CD4-positive, alpha-beta T cell treated with Interleukin-12 subunit alpha and Interleukin-12 subunit beta, for 1 hour (primary cell): Measurements from ENCODE around the gene NTNG2.

Experiments
- DNase-seq: peaks from one replicate; pipeline ENCODE4 v3.0.0-alpha.2; 2020

The NTNG2 gene

DNA sequence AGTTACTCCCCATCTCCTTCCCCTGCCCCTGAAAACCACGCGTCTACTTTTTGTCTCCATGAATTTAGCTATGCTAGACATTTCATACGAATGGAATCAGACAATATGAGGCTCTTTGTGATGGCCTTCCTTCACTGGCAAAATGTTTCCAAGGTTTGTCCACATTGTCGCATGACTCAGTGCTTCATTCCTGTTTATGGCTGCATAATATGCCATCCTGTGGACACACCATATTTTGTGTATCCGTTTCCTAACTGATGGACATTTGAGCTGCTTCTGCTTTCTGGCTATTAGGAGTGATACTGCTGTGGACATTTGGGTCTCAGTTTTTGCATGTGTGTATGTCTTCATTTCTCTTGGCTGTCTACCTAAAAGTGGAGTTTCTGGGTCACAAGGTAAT is 14.5 kb downstream of the NTNG2 start:
- no peak for DNase-seq

DNA sequence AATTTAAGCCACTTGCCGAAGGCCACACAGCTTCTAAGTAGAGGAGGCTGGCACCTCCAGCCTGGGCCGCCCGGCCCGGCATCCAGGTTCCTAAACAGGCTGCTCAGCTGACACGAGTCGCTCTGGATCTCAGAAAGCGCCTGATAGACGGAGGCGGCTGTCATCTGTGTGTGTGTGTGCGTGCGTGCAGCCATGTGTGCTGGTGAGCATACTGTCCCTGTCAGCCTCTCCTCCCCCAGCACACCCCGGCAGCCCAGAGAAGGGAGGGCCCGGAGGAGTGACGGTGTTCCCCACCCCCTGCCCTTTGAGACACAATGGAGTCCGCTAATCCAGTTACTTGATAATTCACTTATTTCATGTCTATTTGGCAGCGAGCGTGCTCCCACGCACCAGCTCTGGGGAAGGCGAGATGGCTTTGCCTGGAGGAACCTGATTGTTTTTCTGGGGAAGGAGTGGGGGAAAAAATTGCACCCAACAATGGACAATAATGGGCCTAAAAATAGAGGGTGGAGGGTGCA is 20.0 kb downstream of the NTNG2 start:
- DNase-seq, result no peak

DNA sequence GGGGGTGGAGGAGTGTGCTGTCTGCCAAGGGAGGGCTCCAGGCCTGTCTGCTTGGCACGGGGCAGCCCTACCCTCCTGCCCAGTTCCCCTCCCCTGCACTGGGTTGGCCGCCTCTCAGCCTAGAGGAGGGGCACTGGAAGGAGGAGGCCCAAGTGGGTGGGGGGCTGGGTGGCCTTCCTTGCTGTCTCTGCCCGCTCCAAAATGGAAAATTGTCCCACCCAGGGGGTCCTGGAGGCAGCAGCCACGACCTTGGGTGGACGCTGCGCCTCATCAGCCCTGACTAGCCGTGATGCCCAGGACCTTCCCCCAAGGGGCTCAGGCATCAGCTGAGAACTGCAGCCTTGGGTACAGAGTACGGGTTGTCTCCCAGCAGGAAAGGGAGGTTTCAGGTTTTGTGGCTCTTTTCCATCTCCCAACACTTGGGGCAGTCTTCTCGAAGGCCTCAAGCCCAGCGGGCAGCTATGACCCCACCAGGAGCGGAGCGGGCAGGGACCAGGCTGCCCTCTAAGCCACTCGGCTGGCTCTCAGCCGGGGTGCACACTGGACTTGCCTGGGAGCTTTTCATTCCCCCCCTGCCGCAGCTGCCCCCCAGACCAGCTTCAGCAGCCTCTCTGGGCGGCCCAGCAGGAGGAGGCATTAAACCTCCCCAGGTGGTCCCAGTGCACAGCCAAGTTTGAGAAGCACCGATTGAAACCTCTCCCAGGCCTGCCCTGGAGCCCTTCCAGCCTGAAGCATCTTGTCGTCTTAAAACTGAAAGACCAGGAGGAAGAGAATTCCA is 20.6 kb downstream of the NTNG2 start:
- DNase-seq, result no peak

DNA sequence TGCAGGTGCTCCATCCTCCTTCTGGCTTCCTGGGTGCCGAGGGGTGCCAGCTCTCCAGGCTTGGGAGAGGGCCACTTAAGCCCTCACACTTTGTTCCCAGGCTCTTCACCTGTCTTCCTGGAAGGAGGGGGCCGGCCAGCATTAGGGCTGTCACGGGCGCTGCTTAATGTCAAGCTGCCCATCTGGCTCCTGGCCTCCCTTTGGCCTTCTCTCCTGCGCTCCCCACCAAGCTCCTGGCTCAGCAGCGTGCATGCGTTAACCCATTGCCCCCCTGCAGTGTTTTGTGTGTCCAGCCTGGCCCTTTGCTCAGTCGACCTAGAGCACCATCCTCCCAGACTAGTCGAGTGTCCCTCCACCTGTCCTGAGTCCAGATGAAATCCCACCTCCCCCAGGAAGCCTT is 21.3 kb downstream of the NTNG2 start:
- DNase-seq, result no peak

DNA sequence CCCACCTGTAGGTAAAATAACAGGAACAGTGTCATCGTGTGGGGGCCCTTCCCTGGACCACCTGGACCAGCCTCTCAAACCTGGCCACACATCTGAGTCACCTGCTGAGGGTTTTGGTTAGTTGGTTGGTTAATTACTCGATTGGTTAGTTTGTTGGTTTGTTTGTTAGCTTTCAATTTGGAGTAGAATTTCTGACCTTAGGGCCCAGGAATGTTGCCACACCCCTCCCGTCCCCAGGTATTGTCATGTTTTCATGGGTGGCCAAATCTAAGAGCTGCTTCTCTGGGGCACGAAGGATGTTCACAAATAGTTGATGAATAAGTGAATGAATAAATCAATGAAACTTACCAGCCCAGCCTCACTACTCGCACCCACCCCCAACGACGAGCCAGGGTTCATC is 21.9 kb downstream of the NTNG2 start:
- no peak for DNase-seq

DNA sequence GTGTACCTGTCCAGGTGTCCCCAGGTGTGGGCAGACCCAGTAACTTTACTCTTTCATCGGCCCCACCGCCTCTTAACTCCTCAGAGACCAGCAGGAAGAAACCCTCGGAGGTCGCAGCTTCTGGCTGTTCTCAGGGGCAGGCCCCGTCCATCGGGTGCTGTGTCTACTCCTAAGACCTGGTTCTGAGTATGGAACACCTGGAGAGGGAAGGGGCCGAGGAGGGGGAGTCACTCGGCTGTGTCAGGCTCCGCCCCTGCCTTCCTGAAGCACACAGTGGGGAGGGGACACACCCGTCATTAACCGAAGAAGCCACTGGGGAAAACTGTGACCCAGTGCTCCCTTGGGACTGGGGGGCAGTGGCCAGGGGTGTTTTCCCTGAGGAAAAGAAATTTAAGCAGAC is 22.3 kb downstream of the NTNG2 start:
- no peak for DNase-seq

DNA sequence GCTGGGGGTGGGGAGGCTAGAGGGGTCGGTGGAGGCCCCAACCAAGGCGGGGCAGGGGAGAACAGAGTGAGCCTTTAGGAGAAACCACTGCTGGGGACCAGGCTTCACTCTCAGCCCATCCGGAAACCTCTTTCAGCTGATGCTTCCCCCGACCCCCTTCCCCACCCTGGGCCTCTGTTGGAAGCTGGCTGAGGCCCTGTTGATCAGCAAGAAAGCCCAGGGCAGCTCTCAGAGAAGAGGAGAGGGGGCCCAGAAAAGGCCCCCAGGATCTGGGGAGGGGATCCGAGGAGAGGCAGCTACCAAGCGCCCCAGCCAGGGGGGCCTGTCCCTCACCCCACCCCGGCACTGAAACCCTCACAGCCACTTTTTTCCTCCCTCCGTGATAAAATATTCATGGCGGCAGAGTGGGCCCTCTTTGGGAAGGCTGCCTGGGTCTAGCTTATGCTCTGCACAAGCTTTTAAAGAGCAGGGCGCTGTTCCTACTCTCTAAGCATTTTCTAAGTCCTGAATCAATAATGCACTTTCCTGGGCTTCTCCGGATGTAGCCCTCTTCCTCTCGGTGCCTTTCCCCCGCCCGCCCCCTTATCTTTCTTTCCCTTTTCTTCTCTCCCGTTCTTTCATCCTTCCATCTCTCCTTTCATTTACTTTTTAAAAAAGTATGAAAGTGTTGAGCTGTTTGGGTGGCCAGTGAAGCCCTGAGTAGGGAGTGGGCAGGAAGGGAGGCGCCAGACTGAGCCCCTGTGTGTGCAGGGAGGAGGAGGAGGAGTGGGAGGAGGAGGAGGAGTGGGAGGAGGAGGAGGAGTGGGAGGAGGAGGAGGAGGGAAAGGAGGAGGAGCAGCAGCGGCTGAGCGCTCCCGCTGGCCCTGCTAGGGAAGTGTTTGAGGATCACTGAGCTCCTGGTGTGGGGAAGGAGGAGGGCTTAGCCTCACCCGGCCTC is 23.5 kb downstream of the NTNG2 start:
- no peak for DNase-seq

DNA sequence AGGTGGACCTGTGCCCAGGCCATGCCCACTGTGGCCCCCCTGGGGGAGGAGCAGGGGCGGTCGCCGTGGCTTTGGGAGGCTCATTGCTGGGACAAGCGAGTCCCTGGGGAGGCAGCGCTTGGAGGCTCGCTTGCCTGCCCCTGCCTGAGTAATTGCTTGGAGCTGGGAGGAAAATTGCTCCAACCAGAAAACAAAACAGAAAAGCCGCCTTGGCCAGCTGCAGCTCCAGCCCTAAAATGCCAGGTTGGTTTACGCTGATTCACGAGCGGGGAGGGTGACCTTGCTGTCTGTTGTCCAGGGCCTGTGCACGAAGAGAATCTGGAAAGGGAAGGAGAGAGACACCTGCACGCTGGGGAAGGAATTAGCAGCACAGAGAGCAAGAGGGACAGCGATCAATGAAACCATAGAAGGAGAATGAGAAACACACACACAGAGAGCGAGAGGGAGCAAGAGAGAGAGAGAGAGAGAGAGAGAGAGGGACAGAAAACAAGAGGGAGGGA is 25.3 kb downstream of the NTNG2 start:
- no peak for DNase-seq

DNA sequence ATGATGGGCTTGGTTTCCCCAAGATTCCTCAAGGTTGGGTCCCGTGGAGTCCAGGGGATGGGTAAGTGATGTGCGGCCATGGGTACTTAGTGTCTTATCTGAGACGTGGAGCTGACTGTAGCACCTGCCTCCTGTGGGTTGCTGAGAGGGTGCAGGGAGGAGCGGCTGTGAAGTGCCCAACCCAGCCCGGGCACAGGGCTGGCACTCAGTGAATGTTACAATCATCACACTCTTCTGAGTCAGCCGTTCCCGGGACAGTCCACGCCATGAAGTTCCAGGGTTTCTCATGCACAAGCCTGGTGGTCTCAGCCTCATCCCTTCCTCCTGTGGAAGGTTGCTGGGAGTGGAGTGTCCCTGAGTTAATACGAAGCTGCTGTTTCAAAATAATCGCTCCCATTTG is 29.1 kb downstream of the NTNG2 start:
- DNase-seq, result no peak

DNA sequence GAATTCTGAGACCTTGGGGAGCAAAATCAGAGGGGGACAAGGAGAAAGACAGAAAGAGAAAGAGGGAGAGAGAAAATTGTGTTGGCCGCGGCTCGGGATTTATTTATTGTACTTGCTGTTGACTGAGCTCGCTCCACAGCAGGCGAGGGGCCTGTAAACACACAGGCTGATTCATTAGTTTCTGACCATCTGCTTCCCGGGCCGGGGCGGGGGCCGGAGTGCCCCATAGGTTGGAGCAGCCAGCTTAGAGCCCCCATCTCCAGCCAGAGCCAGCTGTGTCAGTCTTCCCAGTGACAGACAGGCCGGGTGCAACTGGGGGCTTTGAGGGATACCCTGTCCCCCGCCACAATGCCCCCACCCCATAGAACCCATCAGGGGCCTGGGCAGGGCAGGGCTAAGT is 30.9 kb downstream of the NTNG2 start:
- DNase-seq, result no peak

DNA sequence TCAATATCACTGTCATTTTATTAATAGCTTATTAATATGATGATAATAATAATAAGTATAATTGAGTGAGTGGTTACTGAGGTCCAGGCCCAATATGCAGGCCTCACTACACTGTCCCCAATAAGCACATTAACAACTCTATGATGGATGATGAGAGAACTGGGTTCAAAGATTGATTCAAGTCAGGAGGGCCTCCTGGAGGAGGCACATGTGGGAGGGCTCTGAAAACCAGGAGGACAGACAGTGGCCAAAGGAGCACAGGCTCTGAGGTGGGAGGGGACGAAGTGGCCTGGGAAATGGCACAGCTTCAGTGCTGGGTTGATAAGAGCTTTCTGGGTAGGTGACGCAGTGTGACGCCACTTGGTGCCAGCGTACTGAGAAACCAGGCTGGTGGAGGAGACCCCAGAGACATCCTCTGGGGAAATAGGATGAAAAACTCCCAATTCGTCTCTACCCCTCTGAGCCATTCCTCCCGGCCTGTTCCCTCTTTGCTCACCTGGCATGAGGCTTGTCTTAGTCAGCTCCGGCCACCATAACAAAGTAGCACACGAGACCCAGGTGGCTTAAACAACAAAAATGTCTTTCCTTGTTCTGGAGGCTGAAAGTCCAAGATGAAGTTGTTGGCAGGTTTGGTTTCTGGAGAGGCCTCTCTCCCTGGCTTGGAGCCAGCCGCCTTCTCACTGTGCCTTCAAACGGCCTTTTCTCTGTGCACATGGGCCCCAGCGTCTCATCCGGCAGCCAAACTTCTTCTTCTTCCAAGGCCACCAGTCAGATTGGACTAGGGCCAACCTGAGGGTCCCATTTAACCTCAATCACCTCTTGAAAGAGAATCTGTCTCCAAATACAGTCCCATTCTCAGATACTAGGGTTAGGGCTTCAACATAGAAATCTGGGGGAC is 31.6 kb downstream of the NTNG2 start:
- DNase-seq, result no peak

DNA sequence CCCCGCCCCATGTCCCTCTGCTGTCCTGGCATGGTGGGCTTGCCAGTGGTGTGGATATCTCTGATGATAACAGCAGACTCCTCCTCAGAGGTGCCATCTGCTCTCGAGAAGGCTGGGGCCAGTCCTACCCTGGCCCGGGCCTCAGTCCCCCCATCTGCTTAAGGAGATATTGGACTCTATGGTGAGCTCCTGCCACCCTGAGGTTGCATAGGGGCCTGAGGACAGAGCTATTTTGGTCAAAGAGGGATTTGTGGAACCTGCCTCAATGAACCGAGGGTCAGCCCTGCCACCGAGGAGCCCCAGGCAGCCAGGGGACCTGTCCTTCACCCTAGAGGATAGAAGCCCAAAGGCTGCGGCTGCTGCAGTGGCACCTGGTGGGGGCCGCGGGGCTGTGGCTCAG is 32.6 kb downstream of the NTNG2 start:
- DNase-seq, result no peak

DNA sequence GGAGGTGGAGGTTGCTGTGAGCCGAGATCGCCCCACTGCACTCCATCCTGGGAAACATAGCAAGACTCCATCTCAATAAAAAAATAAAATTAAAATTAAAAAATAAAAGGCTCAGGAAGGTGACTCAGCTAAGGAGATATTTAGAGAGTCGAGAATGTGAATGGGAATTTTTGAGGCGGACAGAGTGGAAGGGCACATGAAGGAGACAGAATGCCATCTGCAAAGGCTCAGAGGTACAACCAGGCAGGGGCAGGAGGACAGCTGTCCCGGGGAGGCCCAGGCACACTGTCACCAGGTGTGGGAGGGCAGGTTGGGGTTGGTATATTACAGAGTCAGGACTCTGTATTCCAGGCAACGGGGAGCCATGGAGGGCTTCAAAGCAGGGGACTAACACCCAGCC is 35.5 kb downstream of the NTNG2 start:
- DNase-seq, result no peak

DNA sequence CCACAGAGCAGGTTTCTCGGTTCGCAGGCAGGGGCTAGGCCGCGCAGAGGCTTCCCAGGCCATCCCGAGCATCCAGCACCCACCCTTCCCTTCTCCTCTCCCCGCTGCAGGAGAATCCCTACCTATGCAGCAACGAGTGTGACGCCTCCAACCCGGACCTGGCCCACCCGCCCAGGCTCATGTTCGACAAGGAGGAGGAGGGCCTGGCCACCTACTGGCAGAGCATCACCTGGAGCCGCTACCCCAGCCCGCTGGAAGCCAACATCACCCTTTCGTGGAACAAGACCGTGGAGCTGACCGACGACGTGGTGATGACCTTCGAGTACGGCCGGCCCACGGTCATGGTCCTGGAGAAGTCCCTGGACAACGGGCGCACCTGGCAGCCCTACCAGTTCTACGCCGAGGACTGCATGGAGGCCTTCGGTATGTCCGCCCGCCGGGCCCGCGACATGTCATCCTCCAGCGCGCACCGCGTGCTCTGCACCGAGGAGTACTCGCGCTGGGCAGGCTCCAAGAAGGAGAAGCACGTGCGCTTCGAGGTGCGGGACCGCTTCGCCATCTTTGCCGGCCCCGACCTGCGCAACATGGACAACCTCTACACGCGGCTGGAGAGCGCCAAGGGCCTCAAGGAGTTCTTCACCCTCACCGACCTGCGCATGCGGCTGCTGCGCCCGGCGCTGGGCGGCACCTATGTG is 36.1 kb downstream of the NTNG2 start:
- DNase-seq, result no peak

DNA sequence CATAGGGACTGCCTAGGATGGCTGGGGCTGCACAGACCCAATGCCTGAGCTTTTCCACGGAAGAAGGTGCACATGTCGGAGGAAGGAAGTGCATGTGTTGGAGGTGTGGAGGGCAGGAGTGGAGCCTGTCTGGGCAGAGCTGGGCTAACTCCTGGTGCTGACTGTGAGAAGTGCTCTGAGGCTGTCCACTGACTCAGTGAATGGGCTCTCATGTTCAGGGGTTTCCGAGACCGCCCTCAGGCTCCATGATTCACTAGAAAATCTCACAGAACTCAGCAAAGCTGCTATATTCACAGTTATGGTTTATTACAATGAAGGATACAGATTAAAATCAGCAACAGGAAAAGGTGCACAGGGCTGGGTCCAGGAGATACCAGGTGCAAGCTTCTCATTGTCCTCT is 37.2 kb downstream of the NTNG2 start:
- no peak for DNase-seq

DNA sequence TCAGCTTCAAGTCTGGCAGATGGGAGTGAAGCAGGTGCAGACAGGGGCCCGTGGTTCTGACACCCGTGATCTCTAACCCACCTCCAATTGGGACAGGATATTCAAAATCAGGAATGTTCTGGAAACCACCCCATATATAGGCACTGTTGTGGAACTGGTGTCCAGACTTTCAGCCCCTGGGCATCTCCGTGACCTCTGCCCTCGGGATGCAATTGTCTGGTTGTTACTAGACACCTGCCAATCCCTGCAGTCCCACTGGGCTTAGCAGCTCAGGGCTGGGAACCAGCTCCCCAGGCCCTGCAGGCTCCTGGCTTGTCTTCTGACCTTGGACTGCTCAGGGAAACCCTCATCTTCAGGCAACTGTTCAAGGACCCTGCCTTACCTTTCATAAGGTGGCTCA is 38.8 kb downstream of the NTNG2 start:
- DNase-seq, result no peak

DNA sequence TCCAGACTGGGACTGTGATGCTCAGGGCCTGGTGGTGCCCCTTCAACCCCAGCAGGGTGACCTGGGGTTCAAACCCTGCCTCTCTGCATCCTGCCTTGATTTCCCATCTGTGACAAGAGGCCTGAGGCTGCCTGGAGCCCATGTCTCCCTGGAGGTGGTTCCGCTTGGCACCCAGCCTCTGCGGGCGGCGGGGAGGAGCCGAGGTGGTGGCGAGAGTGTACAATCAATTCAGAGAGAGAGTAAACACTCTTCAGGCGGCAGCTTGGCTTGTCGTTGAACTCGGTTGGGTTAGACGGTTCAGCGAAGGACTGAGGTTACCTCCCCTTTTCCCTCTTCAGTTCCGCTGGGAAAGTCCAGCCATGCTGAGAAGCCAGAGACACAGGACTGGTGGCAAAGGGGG is 39.3 kb downstream of the NTNG2 start:
- no peak for DNase-seq

DNA sequence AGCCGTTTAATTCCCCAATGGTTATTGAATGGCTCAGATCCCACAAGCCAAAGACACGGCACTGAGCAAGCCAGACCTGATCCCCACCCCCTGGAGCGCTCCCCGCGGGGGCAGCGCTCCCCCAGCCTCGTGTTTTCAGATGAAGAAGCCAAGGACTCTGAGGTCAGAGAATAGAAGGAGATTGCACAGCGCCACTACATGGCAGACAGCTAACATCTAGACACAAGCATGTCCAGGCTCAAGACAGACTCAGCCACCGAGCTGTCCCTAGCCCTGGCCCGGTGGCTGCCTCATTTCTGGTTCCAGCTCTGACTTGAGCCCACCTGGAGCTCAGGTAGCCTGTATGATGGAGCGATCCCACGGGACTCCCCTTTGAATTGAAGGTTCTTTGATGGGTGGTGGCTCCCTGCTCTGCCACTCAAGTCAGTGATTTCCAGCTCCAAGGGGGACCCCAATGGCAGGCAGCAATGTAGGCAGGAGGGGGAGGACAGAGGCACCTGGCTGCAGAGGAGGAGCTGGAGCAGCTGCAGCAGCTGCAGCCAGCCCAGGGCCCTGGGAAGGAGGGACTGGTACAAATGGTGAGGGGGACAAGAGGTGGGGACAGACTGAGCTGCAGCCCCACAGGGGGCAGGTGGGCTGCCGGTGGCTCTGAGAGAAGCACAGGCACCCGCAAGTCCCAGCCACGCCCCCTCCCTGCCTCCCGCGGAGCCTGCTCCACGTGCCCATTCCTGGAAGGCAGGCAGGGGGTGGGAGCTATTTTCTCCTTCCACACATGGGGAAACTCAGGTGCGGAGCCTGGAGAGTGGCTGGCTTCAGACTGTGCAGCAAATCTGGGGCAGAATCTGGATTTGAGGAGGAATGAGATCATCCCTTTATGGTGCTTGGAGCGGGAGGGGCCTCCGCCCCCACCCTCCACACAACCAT is 40.2 kb downstream of the NTNG2 start:
- DNase-seq, result no peak

DNA sequence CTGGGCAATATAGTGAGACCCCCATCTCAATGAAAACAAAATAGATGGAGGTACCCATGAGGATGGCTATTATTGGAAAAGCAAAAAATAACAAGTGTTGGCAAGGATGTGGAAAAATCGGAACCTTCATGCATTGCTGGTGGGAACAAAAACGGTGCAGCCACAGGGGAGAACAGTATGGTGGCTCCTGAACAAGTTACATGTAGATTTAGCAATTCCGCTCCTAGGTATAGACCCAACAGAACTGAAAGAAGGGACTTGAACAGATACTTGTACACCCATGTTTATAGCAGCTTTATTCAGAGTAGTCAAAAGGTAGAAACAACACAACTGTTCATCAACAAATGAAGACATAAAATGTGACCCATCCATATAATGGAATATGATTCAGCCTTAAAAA is 43.0 kb downstream of the NTNG2 start:
- no peak for DNase-seq

DNA sequence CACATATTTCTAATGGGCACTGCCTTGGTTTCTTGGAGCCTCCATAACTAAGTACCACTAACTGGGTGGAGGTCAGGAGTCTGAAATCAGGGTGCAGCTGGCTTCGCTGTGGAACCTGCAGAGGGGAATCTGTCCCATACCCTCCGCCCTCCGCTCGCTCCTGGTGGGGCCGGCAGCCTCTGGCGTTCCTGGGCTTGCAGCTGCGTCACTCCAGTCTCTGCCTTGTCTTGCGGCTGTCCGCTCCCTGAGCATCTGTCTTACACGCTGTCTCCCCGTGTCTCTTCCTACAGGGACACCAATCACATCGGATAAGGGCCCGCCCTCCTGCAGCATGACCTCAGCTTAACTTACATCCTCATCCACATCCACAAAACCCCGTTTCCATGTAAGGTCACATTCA is 45.4 kb downstream of the NTNG2 start:
- DNase-seq, result no peak
